ENCODE measurements around the gene MAP3K5.
"Not testable (repeated sequence)": the region's sequence is repeated elsewhere in the genome, so short reads cannot be mapped to it uniquely, and the experiment has no call there.

The MAP3K5 gene

DNA sequence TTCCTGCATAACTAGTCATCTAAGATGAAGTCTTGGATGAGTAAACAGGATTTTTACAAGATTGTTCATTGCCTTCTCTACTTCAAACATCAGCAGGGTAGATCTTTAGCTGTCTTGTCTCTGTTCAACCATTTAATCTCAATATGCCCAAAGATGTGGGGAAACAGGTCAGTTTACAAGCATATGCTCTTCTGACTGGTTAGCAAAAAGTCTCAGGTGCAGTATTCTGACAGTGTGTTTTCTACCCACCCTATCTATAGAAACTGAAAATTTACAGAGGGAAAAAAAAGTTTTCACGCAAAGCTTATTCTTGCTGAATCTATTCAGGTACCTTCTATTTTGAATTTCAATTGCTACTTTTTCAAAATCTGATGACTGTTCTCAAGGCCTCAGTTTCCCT is 29.0 kb downstream of the MAP3K5 start:
- no peak overlapping the region for H3K14ac ChIP-seq (ENCODE audit: low read length in 2 of 2)
- no peaks in the 10 kb centered on the region for H3K9me3 ChIP-seq (ENCODE audit: control insufficient read depth, low read length)
- no peak overlapping the region for H2AK5ac ChIP-seq (ENCODE audit: low read length, severe bottlenecking)
- H3K9ac ChIP-seq (ENCODE audit: low read length), result no peak overlapping the region
- H3K36me3 ChIP-seq (ENCODE audit: control insufficient read depth in 1 of 2, insufficient read depth in 2 of 2, low read depth in 1 of 2, low read length in 2 of 2), result no peaks in the 10 kb centered on the region
- H3K4me3 ChIP-seq (ENCODE audit: insufficient read depth in 1 of 2, low read depth in 1 of 2, low read length in 2 of 2), result no peak overlapping the region
- H3K23ac ChIP-seq (ENCODE audit: low read length in 2 of 2), result no peak overlapping the region
- H2BK120ac ChIP-seq (ENCODE audit: low read depth, low read length), result no peak overlapping the region
- no peak overlapping the region for H3K27ac ChIP-seq (ENCODE audit: low read length, poor library complexity, severe bottlenecking)
- peak overlapping the region in 1 of 2 experiments; percentile 42 for H2BK12ac ChIP-seq (ENCODE audit: low read length in 2 of 2)
- H2BK5ac ChIP-seq (ENCODE audit: low read depth, low read length, poor library complexity, severe bottlenecking), result no peak overlapping the region
- peaks cover 29% of the 10 kb centered on the region for H3K79me1 ChIP-seq (replicated peaks; ENCODE audit: low read length, poor library complexity, severe bottlenecking)
- no peak overlapping the region for H4K8ac ChIP-seq (ENCODE audit: low read length)
- no peak overlapping the region for H2AFZ ChIP-seq (ENCODE audit: low read depth, low read length)
- H3K18ac ChIP-seq (ENCODE audit: low read depth in 1 of 2, low read length in 2 of 2), result no peak overlapping the region
- peaks cover 3% of the 10 kb centered on the region for H3K4me1 ChIP-seq (ENCODE audit: control insufficient read depth, insufficient read depth, low read depth, low read length)
- 100% methylated on average over 1 of the region's 1 CpG for WGBS
- no peaks in the 10 kb centered on the region for H3K27me3 ChIP-seq (ENCODE audit: control insufficient read depth in 1 of 2, insufficient read depth in 1 of 2, low read length in 2 of 2)
- H3K4ac ChIP-seq (ENCODE audit: low read depth in 1 of 2, low read length in 2 of 2), result no peak overlapping the region
- no peak for DNase-seq
- no peak overlapping the region for H3K4me2 ChIP-seq (ENCODE audit: low read length, poor library complexity, severe bottlenecking)
- no peak overlapping the region for H2BK15ac ChIP-seq (ENCODE audit: low read depth, poor library complexity, severe bottlenecking)
- H4K91ac ChIP-seq (ENCODE audit: low read length), result no peak overlapping the region

DNA sequence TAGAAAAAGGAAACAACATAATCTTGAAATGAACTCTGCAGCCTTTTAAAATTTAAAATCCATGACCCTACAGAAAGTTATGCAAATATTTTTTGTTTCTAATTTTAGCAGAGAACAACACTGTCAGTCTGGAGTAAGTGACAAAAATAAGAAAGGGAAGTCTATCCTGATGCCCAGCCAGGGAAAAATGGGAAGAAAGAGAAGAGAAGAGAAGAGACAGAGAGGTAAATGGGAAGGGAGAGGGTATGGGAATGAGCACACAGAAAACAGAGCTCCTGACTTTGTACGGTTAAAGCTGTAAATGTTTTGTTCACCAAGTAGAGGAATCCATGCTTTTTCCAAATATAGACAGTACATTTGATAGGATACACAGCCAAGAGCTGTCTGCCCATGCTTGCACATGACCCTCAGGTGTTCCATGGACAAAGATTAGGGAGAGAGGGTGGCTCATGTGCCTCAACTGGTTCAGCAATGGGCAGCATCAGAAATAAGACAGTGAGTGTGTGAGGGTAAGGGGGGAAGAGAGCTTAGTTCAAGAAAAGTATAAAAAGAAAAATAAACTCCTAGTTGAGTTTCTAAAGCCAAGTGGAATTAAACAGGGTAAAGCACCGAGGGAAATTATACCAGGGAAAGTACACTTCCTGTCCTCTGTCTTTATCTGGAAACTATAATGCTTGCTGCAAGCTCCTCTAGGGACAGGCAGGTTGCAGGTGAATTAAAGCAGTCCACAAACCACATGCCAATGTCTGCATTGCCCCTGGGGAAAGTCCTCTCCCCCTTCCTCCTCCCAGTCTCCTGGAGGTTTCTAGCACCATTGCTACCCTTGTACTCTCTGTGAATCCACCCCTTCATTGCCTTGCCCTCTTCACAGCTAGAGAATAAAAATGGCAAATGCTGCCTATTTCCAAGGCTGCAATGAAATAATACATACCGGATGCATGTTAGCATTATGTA is 30.0 kb downstream of the MAP3K5 start:
- peak overlapping the region; percentile 50 to 86 for H3K18ac ChIP-seq (ENCODE audit: low read depth in 1 of 2, low read length in 2 of 2)
- H2BK12ac ChIP-seq (ENCODE audit: low read length in 2 of 2), result peak overlapping the region; percentile 66 to 96
- no peaks in the 10 kb centered on the region for H3K9me3 ChIP-seq (ENCODE audit: control insufficient read depth, low read length)
- H2BK5ac ChIP-seq (ENCODE audit: low read depth, low read length, poor library complexity, severe bottlenecking), result no peak overlapping the region
- peak overlapping the region; percentile 74 for H2BK15ac ChIP-seq (ENCODE audit: low read depth, poor library complexity, severe bottlenecking)
- 35% methylated on average over 2 of the region's 3 CpGs for WGBS
- peak overlapping the region; percentile 70 for H3K9ac ChIP-seq (ENCODE audit: low read length)
- no peak overlapping the region for H2AFZ ChIP-seq (ENCODE audit: low read depth, low read length)
- H3K27me3 ChIP-seq (ENCODE audit: control insufficient read depth in 1 of 2, insufficient read depth in 1 of 2, low read length in 2 of 2), result no peaks in the 10 kb centered on the region
- H3K4me1 ChIP-seq (ENCODE audit: control insufficient read depth, insufficient read depth, low read depth, low read length), result peaks cover 3% of the 10 kb centered on the region
- H3K27ac ChIP-seq (ENCODE audit: low read length, poor library complexity, severe bottlenecking), result no peak overlapping the region
- H4K8ac ChIP-seq (ENCODE audit: low read length), result peak overlapping the region; percentile 30
- H3K79me1 ChIP-seq (replicated peaks; ENCODE audit: low read length, poor library complexity, severe bottlenecking), result peaks cover 29% of the 10 kb centered on the region
- no peak for DNase-seq
- no peak overlapping the region for H3K4me2 ChIP-seq (ENCODE audit: low read length, poor library complexity, severe bottlenecking)
- H3K14ac ChIP-seq (ENCODE audit: low read length in 2 of 2), result no peak overlapping the region
- H3K23ac ChIP-seq (ENCODE audit: low read length in 2 of 2), result no peak overlapping the region
- H3K36me3 ChIP-seq (ENCODE audit: control insufficient read depth in 1 of 2, insufficient read depth in 2 of 2, low read depth in 1 of 2, low read length in 2 of 2), result no peaks in the 10 kb centered on the region
- H2BK120ac ChIP-seq (ENCODE audit: low read depth, low read length), result no peak overlapping the region
- no peak overlapping the region for H2AK5ac ChIP-seq (ENCODE audit: low read length, severe bottlenecking)
- H4K91ac ChIP-seq (ENCODE audit: low read length), result peak overlapping the region; percentile 82
- peak overlapping the region in 1 of 2 experiments; percentile 50 for H3K4me3 ChIP-seq (ENCODE audit: insufficient read depth in 1 of 2, low read depth in 1 of 2, low read length in 2 of 2)
- H3K4ac ChIP-seq (ENCODE audit: low read depth in 1 of 2, low read length in 2 of 2), result no peak overlapping the region

DNA sequence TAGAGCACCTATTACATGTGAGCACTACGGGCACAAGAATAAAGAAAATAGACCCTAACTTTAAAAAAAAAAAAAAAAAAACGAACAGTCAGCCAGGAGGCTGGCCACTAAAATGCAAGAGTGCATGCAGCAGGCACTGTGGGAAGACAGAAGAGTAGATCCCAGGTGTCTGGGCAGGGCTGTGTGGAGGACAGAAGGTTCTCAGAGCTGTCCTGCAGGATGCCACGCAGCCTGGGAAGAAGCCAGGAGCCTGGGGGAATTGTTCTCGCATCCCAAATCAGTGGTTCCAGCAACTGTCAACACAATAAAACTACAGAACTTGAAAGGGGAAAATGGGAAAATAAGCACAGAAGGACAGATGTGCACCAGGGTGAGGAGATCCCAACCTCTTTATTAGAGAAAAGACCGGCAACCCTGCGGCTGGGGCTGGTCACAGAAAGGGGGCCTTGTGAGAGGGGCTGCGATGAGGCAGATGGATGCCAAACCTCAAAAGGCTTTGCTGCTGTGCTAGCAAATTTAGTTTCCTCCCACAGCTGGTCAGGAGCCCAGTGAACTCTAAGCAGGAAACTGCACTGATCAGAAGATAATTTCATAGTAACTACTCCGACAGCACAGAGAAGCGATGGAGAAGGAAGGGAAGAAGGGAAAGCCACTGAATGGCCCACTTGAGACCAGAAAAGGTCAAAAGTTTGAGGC is 30.9 kb downstream of the MAP3K5 start:
- 17% methylated on average over 6 of the region's 9 CpGs for WGBS
- peak overlapping the region in 1 of 2 experiments; percentile 50 for H3K4me3 ChIP-seq (ENCODE audit: insufficient read depth in 1 of 2, low read depth in 1 of 2, low read length in 2 of 2)

DNA sequence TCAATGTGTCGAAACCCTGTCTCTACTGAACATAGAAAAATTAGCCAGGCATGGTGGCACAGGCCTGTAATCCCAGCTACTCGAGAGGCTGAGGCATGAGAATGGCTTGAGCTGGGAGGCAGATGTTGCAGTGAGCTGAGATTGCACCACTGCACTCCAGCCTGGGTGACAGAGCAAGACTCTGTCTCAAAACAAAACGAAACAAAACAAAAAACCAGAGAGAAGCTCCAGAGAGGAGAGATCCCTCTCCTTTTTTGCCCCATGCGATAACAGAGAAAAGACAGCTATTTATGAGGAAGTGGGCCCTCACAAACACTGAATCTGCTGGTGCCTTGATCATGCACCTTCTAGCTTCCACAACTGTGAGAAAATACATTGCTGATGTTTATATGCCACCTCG is 31.5 kb downstream of the MAP3K5 start:
- H3K4me2 ChIP-seq (ENCODE audit: low read length, poor library complexity, severe bottlenecking); H2AFZ ChIP-seq (ENCODE audit: low read depth, low read length); H3K14ac ChIP-seq (ENCODE audit: low read length in 2 of 2); H3K36me3 ChIP-seq (ENCODE audit: control insufficient read depth in 1 of 2, insufficient read depth in 2 of 2, low read depth in 1 of 2, low read length in 2 of 2); H2BK15ac ChIP-seq (ENCODE audit: low read depth, poor library complexity, severe bottlenecking); H4K91ac ChIP-seq (ENCODE audit: low read length); H3K27ac ChIP-seq (ENCODE audit: low read length, poor library complexity, severe bottlenecking); H2BK5ac ChIP-seq (ENCODE audit: low read depth, low read length, poor library complexity, severe bottlenecking); H3K4me1 ChIP-seq (ENCODE audit: control insufficient read depth, insufficient read depth, low read depth, low read length); H3K27me3 ChIP-seq (ENCODE audit: control insufficient read depth in 1 of 2, insufficient read depth in 1 of 2, low read length in 2 of 2); H3K9me3 ChIP-seq (ENCODE audit: control insufficient read depth, low read length); H2AK5ac ChIP-seq (ENCODE audit: low read length, severe bottlenecking); H2BK120ac ChIP-seq (ENCODE audit: low read depth, low read length); H4K8ac ChIP-seq (ENCODE audit: low read length); H3K4ac ChIP-seq (ENCODE audit: low read depth in 1 of 2, low read length in 2 of 2); H3K23ac ChIP-seq (ENCODE audit: low read length in 2 of 2): not testable (repeated sequence)
- H2BK12ac ChIP-seq (ENCODE audit: low read length in 2 of 2), result peak overlapping the region in 1 of 2 experiments; percentile 87
- 89% methylated on average over 4 of the region's 5 CpGs for WGBS
- peak; percentile 67 for DNase-seq
- peaks cover 24% of the 10 kb centered on the region for H3K79me1 ChIP-seq (replicated peaks; ENCODE audit: low read length, poor library complexity, severe bottlenecking)
- peak overlapping the region; percentile 37 to 58 for H3K18ac ChIP-seq (ENCODE audit: low read depth in 1 of 2, low read length in 2 of 2)
- H3K4me3 ChIP-seq (ENCODE audit: insufficient read depth in 1 of 2, low read depth in 1 of 2, low read length in 2 of 2), result peak overlapping the region in 1 of 2 experiments; percentile 50
- H3K9ac ChIP-seq (ENCODE audit: low read length), result peak overlapping the region; percentile 70

More for the DNA sequence above, 30.9 kb downstream of the MAP3K5 start:
- H2AK5ac ChIP-seq (ENCODE audit: low read length, severe bottlenecking), result no peak overlapping the region
- H3K36me3 ChIP-seq (ENCODE audit: control insufficient read depth in 1 of 2, insufficient read depth in 2 of 2, low read depth in 1 of 2, low read length in 2 of 2), result no peaks in the 10 kb centered on the region
- H2BK120ac ChIP-seq (ENCODE audit: low read depth, low read length), result no peak overlapping the region
- H4K91ac ChIP-seq (ENCODE audit: low read length), result peak overlapping the region; percentile 74
- DNase-seq, result peak; percentile 64
- H3K14ac ChIP-seq (ENCODE audit: low read length in 2 of 2), result no peak overlapping the region
- no peak overlapping the region for H2BK5ac ChIP-seq (ENCODE audit: low read depth, low read length, poor library complexity, severe bottlenecking)
- peak overlapping the region; percentile 58 to 71 for H3K18ac ChIP-seq (ENCODE audit: low read depth in 1 of 2, low read length in 2 of 2)
- no peak overlapping the region for H2AFZ ChIP-seq (ENCODE audit: low read depth, low read length)
- H3K9me3 ChIP-seq (ENCODE audit: control insufficient read depth, low read length), result no peaks in the 10 kb centered on the region
- no peak overlapping the region for H3K23ac ChIP-seq (ENCODE audit: low read length in 2 of 2)
- H3K79me1 ChIP-seq (replicated peaks; ENCODE audit: low read length, poor library complexity, severe bottlenecking), result peaks cover 30% of the 10 kb centered on the region
- H2BK12ac ChIP-seq (ENCODE audit: low read length in 2 of 2), result no peak overlapping the region
- peak overlapping the region; percentile 78 for H4K8ac ChIP-seq (ENCODE audit: low read length)
- H3K9ac ChIP-seq (ENCODE audit: low read length), result peak overlapping the region; percentile 70
- no peaks in the 10 kb centered on the region for H3K27me3 ChIP-seq (ENCODE audit: control insufficient read depth in 1 of 2, insufficient read depth in 1 of 2, low read length in 2 of 2)
- peak overlapping the region; percentile 91 for H2BK15ac ChIP-seq (ENCODE audit: low read depth, poor library complexity, severe bottlenecking)
- H3K4me1 ChIP-seq (ENCODE audit: control insufficient read depth, insufficient read depth, low read depth, low read length), result peaks cover 3% of the 10 kb centered on the region
- no peak overlapping the region for H3K4me2 ChIP-seq (ENCODE audit: low read length, poor library complexity, severe bottlenecking)
- no peak overlapping the region for H3K27ac ChIP-seq (ENCODE audit: low read length, poor library complexity, severe bottlenecking)
- H3K4ac ChIP-seq (ENCODE audit: low read depth in 1 of 2, low read length in 2 of 2), result peak overlapping the region in 1 of 2 experiments; percentile 32
